ENCODE measurements around the gene GZMH. TPM values are rescaled to one million over a fixed set of nuclear protein-coding genes. Genes with fewer than 3 reads are reported as not detected.

The GZMH gene
- total and polyA plus RNA-seq, 2 donors (not counting 3 experiments of a cell fraction or from before 2014, with no cell fraction given), result not detected

- H3K27ac ChIP-seq (ENCODE audit: insufficient read depth, low read depth, low read length), result no peak overlapping the region
- no peaks in the 10 kb centered on the region for H3K9me1 ChIP-seq (replicated peaks; ENCODE audit: control insufficient read depth, extremely low read depth, insufficient read depth, low read length)
- no peaks in the 10 kb centered on the region for H3K9me3 ChIP-seq (replicated peaks; ENCODE audit: control insufficient read depth, insufficient read depth, low read length)
- H3K9ac ChIP-seq (replicated peaks; ENCODE audit: extremely low read depth, insufficient read depth, low read length), result no peak overlapping the region
- H3K36me3 ChIP-seq (ENCODE audit: control insufficient read depth in 2 of 2, extremely low read depth in 1 of 2, insufficient read depth in 2 of 2, low read length in 2 of 2), result no peaks in the 10 kb centered on the region
- H3K4me3 ChIP-seq (replicated peaks in 1 of 3; ENCODE audit: insufficient read depth in 1 of 3, low read depth in 1 of 3, low read length in 3 of 3), result no peak overlapping the region
- H3K79me2 ChIP-seq (ENCODE audit: control insufficient read depth, insufficient read depth, low read length), result no peaks in the 10 kb centered on the region
- intact Hi-C loops (cut with micrococcal nuclease) (no loop called here), dilution Hi-C loops (cut with MboI; ENCODE audit: extremely low pct_ligation_motif_present, low sequenced_read_pairs) (no loop called here)
- H3K27me3 ChIP-seq (ENCODE audit: control insufficient read depth in 2 of 2, insufficient read depth in 2 of 2, low read length in 2 of 2), result no peaks in the 10 kb centered on the region
- FAIRE-seq, result no peak
- TF ChIP-seq FOS (IDR thresholded peaks at IDR 0.05; ENCODE audit: borderline replicate concordance, insufficient read depth, low read length), result no peak
- no peak for TF ChIP-seq EZH2 (IDR thresholded peaks at IDR 0.05; ENCODE audit: borderline replicate concordance, low read depth, low read length, severe bottlenecking)
- TF ChIP-seq MYC (IDR thresholded peaks at IDR 0.05; ENCODE audit: low read depth, low read length), result no peak
- TF ChIP-seq MAX (IDR thresholded peaks at IDR 0.05; ENCODE audit: insufficient read depth, insufficient read length), result no peak
- no peak for TF ChIP-seq JUN (IDR thresholded peaks at IDR 0.05; ENCODE audit: borderline replicate concordance, insufficient read depth, insufficient read length, low read depth)
- no peak for TF ChIP-seq POLR2A (IDR thresholded peaks at IDR 0.05; ENCODE audit: low read depth, low read length)
- TF ChIP-seq, protein P1, sequence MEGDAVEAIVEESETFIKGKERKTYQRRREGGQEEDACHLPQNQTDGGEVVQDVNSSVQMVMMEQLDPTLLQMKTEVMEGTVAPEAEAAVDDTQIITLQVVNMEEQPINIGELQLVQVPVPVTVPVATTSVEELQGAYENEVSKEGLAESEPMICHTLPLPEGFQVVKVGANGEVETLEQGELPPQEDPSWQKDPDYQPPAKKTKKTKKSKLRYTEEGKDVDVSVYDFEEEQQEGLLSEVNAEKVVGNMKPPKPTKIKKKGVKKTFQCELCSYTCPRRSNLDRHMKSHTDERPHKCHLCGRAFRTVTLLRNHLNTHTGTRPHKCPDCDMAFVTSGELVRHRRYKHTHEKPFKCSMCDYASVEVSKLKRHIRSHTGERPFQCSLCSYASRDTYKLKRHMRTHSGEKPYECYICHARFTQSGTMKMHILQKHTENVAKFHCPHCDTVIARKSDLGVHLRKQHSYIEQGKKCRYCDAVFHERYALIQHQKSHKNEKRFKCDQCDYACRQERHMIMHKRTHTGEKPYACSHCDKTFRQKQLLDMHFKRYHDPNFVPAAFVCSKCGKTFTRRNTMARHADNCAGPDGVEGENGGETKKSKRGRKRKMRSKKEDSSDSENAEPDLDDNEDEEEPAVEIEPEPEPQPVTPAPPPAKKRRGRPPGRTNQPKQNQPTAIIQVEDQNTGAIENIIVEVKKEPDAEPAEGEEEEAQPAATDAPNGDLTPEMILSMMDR (IDR thresholded peaks at IDR 0.05; ENCODE audit: extremely low read depth in 1 of 2, insufficient read depth in 1 of 2, low read depth in 1 of 2, low read length in 2 of 2), result no peak
- no peak for TF ChIP-seq POLR2AphosphoS5 (IDR thresholded peaks at IDR 0.05; ENCODE audit: insufficient read depth, low read depth, low read length)
- no peak for TF ChIP-seq GATA2 (IDR thresholded peaks at IDR 0.05; ENCODE audit: insufficient read depth, insufficient read length, low read depth, low read length)
- H3K4me1 ChIP-seq (ENCODE audit: control insufficient read depth, extremely low read depth, insufficient read depth, low read length), result no peaks in the 10 kb centered on the region
- no TSS peak for BruUV-seq (replicated peaks)
- H3K4me2 ChIP-seq (ENCODE audit: insufficient read depth, low read length), result no peak overlapping the region
- DNase-seq (ENCODE audit: low read depth, low spot score), result no peak
- CTCF ChIA-PET, result no interaction called here
- H4K20me1 ChIP-seq (replicated peaks; ENCODE audit: control insufficient read depth, extremely low read depth, insufficient read depth, low read length), result no peaks in the 10 kb centered on the region
- no peak overlapping the region for H2AFZ ChIP-seq (ENCODE audit: low read depth, low read length)
- POLR2A ChIA-PET, result no interaction called here
Measured at GRCh38 chr14:24607635-24608514, 1.6 kb downstream of the GZMH start.
